GM12874 (cell line): Measurements from ENCODE around the gene RPH3AL.

Experiments used
- CTCF ChIP-seq: IDR thresholded peaks from 2 replicates; pipeline ENCODE4 v1.5.1; 2011; ENCODE audit warnings: low read depth, mild to moderate bottlenecking, control low read depth, low read length, moderate library complexity; ENCODE audit not compliant: insufficient read depth

The RPH3AL gene

GRCh38 chr17:266701-267667 is 85.6 kb downstream of the RPH3AL start:
- no peak for TF ChIP-seq CTCF

- no peak for TF ChIP-seq CTCF
Observed at GRCh38 chr17:266219-266618, 86.4 kb downstream of the RPH3AL start.

GRCh38 chr17:265718-266117 is 86.9 kb downstream of the RPH3AL start:
- no peak for TF ChIP-seq CTCF

- no peak for TF ChIP-seq CTCF
Observed at GRCh38 chr17:263773-264172, 88.8 kb downstream of the RPH3AL start.

GRCh38 chr17:263271-263670 is 89.3 kb downstream of the RPH3AL start:
- no peak for TF ChIP-seq CTCF

GRCh38 chr17:261635-262034 is 91.0 kb downstream of the RPH3AL start:
- TF ChIP-seq CTCF = no peak

- TF ChIP-seq CTCF = no peak
Observed at GRCh38 chr17:260944-261343, 91.7 kb downstream of the RPH3AL start.
